B cell (primary cell): Measurements from ENCODE around the gene PALM. TPM values are rescaled to one million over a fixed set of nuclear protein-coding genes. Genes with fewer than 3 reads are reported as not detected.

Experiments
- ATAC-seq: fragments of 200-7000 bp; cut with Tn5 transposase; one replicate; pipeline ENCODE4 v1.10.0; 2021; ENCODE audit warnings: low read depth, mild to moderate bottlenecking, moderate number of reproducible peaks, moderate library complexity
- CTCF ChIA-PET: fragments of 350-600 bp; sonication (Branson Sonifier 250); formaldehyde crosslinking; loops from one replicate; lab custom pipeline; 2021; ENCODE audit warnings: antibody characterized with exemption, inconsistent platforms; lab: Charles Lee
- POLR2A ChIA-PET: fragments of 350-600 bp; sonication (Branson Sonifier 250); formaldehyde crosslinking; loops from one replicate; lab custom pipeline; 2021; ENCODE audit warnings: antibody characterized with exemption; lab: Charles Lee
- DNase-seq: peaks from one replicate; pipeline ENCODE4 v3.0.0; 2013
- H2AFZ ChIP-seq: 2 replicates; pipeline ENCODE4 v1.6.1; 2012; ENCODE audit warnings: mild to moderate bottlenecking, low read depth, low read length; ENCODE audit not compliant: insufficient read depth, poor library complexity, severe bottlenecking
- H3K27ac ChIP-seq, 2 donors: 1 replicate in 1 of 2; 2 replicates in 1 of 2; pipeline ENCODE4 v1.5.1; 2012 to 2013; ENCODE audit warnings: low read length in 2 of 2, mild to moderate bottlenecking in 2 of 2, moderate library complexity in 1 of 2
- H3K27me3 ChIP-seq, 4 experiments: fragments of 200-600 bp in 1 of 4; sonication (generic) in 1 of 4; replicated peaks in 1 of 4; 1 replicate in 2 of 4; 2 replicates in 2 of 4; pipeline versions ENCODE4 v1.6.1 to v1.7.0; 2013 to 2016; ENCODE audit warnings: low read length in 3 of 4, mild to moderate bottlenecking in 2 of 4, mixed read lengths in 1 of 4, moderate library complexity in 1 of 4; ENCODE audit not compliant: insufficient read depth in 4 of 4, control insufficient read depth in 3 of 4; ENCODE audit errors: control extremely low read depth in 1 of 4
- H3K36me3 ChIP-seq, 2 experiments: replicated peaks in 1 of 2; 1 replicate in 1 of 2; 2 replicates in 1 of 2; pipeline versions ENCODE4 v1.6.1 to v1.7.1; 2013; ENCODE audit warnings: low read length in 1 of 2; ENCODE audit not compliant: insufficient read depth in 2 of 2, control insufficient read depth in 1 of 2; ENCODE audit errors: control extremely low read depth in 1 of 2, extremely low read depth in 1 of 2
- H3K4me1 ChIP-seq, 2 donors: fragments of 200-600 bp in 1 of 2; sonication (generic) in 1 of 2; 1 replicate in 1 of 2; 2 replicates in 1 of 2; pipeline versions ENCODE4 v1.5.1 to v1.6.1; 2013 to 2017; ENCODE audit warnings: low read length in 2 of 2; ENCODE audit not compliant: control insufficient read depth in 2 of 2, insufficient read depth in 2 of 2
- H3K4me2 ChIP-seq: replicated peaks from 2 replicates; pipeline ENCODE3; 2012; ENCODE audit warnings: mild to moderate bottlenecking, low read depth, low read length; ENCODE audit not compliant: poor library complexity, severe bottlenecking
- H3K4me3 ChIP-seq, 5 experiments: fragments of 200-600 bp in 1 of 5; sonication (generic) in 1 of 5; 1 replicate in 3 of 5; 2 replicates in 2 of 5; pipeline versions ENCODE4 v1.5.1 to v1.7.0; 2011 to 2016; ENCODE audit warnings: low read length in 4 of 5, mild to moderate bottlenecking in 4 of 5, low read depth in 2 of 5, control low read depth in 1 of 5, moderate library complexity in 1 of 5; ENCODE audit not compliant: insufficient read depth in 1 of 5; ENCODE audit errors: control extremely low read depth in 1 of 5, extremely low read depth in 1 of 5
- H3K79me2 ChIP-seq: fragments of 200-600 bp; sonication (generic); one replicate; pipeline ENCODE4 v1.6.0; 2016; ENCODE audit warnings: low read length; ENCODE audit not compliant: control insufficient read depth, insufficient read depth
- H3K9ac ChIP-seq: fragments of 200-600 bp; sonication (generic); 2 replicates; pipeline ENCODE4 v1.6.1; 2017; ENCODE audit warnings: mild to moderate bottlenecking, low read length, moderate library complexity
- H3K9me3 ChIP-seq, 3 donors: one replicate each; pipeline versions ENCODE4 v1.6.1 to v1.7.1; 2013; ENCODE audit warnings: low read length in 2 of 3; ENCODE audit not compliant: control insufficient read depth in 2 of 3, insufficient read depth in 1 of 3; ENCODE audit errors: control extremely low read depth in 1 of 3
- H4K20me1 ChIP-seq: 2 replicates; pipeline ENCODE4 v1.6.0; 2012; ENCODE audit warnings: mild to moderate bottlenecking, low read length; ENCODE audit not compliant: insufficient read depth, control insufficient read depth, poor library complexity, severe bottlenecking
- H3K27ac Mint-ChIP-seq: one replicate; pipeline ENCODE4 v1.8.0; 2021; ENCODE audit warnings: mixed read lengths
- H3K27me3 Mint-ChIP-seq: one replicate; pipeline ENCODE4 v1.8.0; 2021; ENCODE audit warnings: mixed read lengths
- H3K4me1 Mint-ChIP-seq: one replicate; pipeline ENCODE4 v1.8.0; 2021; ENCODE audit warnings: mixed read lengths
- H3K4me3 Mint-ChIP-seq: one replicate; pipeline ENCODE4 v1.8.0; 2021; ENCODE audit warnings: mixed read lengths
- H3K9me3 Mint-ChIP-seq: one replicate; pipeline ENCODE4 v1.8.0; 2022; ENCODE audit warnings: mixed read lengths; ENCODE audit not compliant: insufficient read depth
- EZH2 ChIP-seq: IDR thresholded peaks from 2 replicates; pipeline ENCODE4 v1.6.1; 2012; ENCODE audit warnings: borderline replicate concordance, low read depth, mild to moderate bottlenecking, moderate library complexity, low read length; ENCODE audit not compliant: insufficient read depth, poor library complexity, severe bottlenecking
- WGBS: methylation state at CpG from one replicate; pipeline ENCODE4 v1.1.5; 2013; ENCODE audit warnings: missing lambda C conversion rate; ENCODE audit not compliant: insufficient coverage; 5-methylcytosine and 5-hydroxymethylcytosine counted together
- intact Hi-C: fragments of 100-400 bp; cut with micrococcal nuclease; formaldehyde crosslinking; loops from one replicate; pipeline ENCODE4 v1.10.0; 2022
- polyA plus RNA-seq: library from polyadenylated mRNA; depleted of rRNA; stranded (reverse); fragments of >200 nt; gene quantifications from 2 replicates; pipeline ENCODE4 v1.2.3, GENCODE V29; 2012
- total RNA-seq, 2 donors: library from RNA; stranded (reverse); fragments of 120-200 nt in 1 of 2; gene quantifications; 1 replicate in 1 of 2; 2 replicates in 1 of 2; pipeline versions ENCODE4 v1.2.3 to v1.2.4, GENCODE V29; 2013 to 2022
- TF ChIP-seq, protein P1 (sequence below): fragments of 200-600 bp; IDR thresholded peaks from one replicate; pipeline ENCODE4 v1.8.0; 2022; ENCODE audit warnings: antibody characterized with exemption, mild to moderate bottlenecking

The PALM gene
- total and polyA plus RNA-seq, 2 donors (not counting 1 experiment from before 2014, with no cell fraction given) = 0.15 TPM; not detected in 1

DNA sequence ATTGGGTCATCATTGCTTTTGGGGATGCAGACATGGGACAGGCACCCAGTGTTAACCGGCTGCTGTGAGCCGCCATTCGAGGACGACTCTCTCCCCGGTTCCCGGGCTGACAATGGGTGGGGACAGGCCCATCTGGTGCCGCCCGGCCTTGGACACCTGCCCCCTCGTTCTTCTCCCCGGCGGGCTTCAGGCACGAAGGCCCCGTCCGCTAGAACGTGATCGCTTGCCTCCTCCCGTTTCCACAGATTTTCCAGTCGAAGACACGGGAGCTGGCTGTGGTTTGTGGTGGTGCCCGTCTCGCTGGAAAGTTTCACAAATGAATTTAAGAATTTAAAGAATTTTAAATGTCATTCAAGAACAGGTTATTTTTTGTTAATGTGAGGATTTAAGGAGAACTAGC, 2.0 kb downstream of the PALM start:
- peaks cover 2 to 25% (median 3%) of the 10 kb centered on the region in 3 donors for H3K9me3 ChIP-seq
- CTCF ChIA-PET = no interaction called here
- no peaks in the 10 kb centered on the region for H3K79me2 ChIP-seq
- H3K4me2 ChIP-seq = no peak overlapping the region
- no peak overlapping the region for H3K4me3 Mint-ChIP-seq
- DNase-seq (no peak), ATAC-seq (no peak)
- H3K27ac ChIP-seq = no peak overlapping the region
- POLR2A ChIA-PET = no interaction called here
- no peaks in the 10 kb centered on the region for H4K20me1 ChIP-seq
- peaks cover 29% of the 10 kb centered on the region for H3K27me3 Mint-ChIP-seq
- no peaks in the 10 kb centered on the region for H3K4me1 ChIP-seq
- TF ChIP-seq, protein P1, sequence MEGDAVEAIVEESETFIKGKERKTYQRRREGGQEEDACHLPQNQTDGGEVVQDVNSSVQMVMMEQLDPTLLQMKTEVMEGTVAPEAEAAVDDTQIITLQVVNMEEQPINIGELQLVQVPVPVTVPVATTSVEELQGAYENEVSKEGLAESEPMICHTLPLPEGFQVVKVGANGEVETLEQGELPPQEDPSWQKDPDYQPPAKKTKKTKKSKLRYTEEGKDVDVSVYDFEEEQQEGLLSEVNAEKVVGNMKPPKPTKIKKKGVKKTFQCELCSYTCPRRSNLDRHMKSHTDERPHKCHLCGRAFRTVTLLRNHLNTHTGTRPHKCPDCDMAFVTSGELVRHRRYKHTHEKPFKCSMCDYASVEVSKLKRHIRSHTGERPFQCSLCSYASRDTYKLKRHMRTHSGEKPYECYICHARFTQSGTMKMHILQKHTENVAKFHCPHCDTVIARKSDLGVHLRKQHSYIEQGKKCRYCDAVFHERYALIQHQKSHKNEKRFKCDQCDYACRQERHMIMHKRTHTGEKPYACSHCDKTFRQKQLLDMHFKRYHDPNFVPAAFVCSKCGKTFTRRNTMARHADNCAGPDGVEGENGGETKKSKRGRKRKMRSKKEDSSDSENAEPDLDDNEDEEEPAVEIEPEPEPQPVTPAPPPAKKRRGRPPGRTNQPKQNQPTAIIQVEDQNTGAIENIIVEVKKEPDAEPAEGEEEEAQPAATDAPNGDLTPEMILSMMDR = no peak
- TF ChIP-seq EZH2 = no peak
- H3K4me3 ChIP-seq = no peak overlapping the region
- 96% methylated on average over 18 of the region's 21 CpGs for WGBS
- H2AFZ ChIP-seq = no peak overlapping the region
- no peaks in the 10 kb centered on the region for H3K4me1 Mint-ChIP-seq
- H3K27me3 ChIP-seq = peaks cover 0 to 31% (median 4%) of the 10 kb centered on the region in 4 experiments
- no peak overlapping the region for H3K27ac Mint-ChIP-seq
- H3K9ac ChIP-seq = no peak overlapping the region
- peaks cover 7% of the 10 kb centered on the region for H3K9me3 Mint-ChIP-seq
- no peaks in the 10 kb centered on the region for H3K36me3 ChIP-seq
- intact Hi-C loops = no loop called here

DNA sequence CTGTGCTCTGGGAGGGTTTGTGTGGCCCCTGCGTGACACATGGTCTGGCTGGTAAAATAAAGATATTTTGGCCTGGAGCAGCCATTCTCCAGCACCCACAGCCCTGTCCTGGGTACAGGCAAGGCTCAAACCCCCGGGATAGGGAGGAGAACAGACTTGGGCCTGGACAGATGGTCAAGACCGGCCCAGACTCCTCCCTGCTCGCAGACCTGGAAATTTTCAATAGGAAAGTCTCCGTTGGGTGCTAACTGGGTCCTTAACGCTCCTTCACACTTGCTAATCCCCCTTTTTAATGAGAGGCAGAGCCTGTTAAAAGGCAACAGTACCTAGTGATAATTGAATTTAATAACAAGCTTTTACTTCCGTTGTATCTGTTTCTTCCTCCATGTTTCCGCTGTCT, 2.5 kb downstream of the PALM start:
- DNase-seq (no peak), ATAC-seq (no peak)
- Mint-ChIP-seq H3K4me3 (no peak overlapping the region), H3K9me3 (peaks cover 8% of the 10 kb centered on the region), H3K27ac (no peak overlapping the region), H3K27me3 (peaks cover 31% of the 10 kb centered on the region), H3K4me1 (no peaks in the 10 kb centered on the region)
- Histone ChIP-seq H3K27me3 (peaks cover 0 to 32% (median 4%) of the 10 kb centered on the region in 4 experiments), H2AFZ (no peak overlapping the region), H4K20me1 (no peaks in the 10 kb centered on the region), H3K9me3 (peaks cover 2 to 29% (median 3%) of the 10 kb centered on the region in 3 donors), H3K79me2 (no peaks in the 10 kb centered on the region), H3K9ac (no peak overlapping the region), H3K4me2 (no peak overlapping the region), H3K36me3 (no peaks in the 10 kb centered on the region), H3K27ac (no peak overlapping the region), H3K4me1 (no peaks in the 10 kb centered on the region), H3K4me3 (no peak overlapping the region)
- POLR2A ChIA-PET = no interaction called here
- CTCF ChIA-PET = no interaction called here
- intact Hi-C loops = no loop called here
- TF ChIP-seq EZH2 = no peak
- TF ChIP-seq, protein P1 = no peak
- WGBS = 76% methylated on average over 2 of the region's 8 CpGs
